ENCODE measurements around the gene TBXT. TPM values are rescaled to one million over a fixed set of nuclear protein-coding genes. Genes with fewer than 3 reads are reported as not detected.

The TBXT gene
- total and polyA plus RNA-seq, 3 donors from 2014 or later = 0.24 to 1.2 (median 0.26) TPM

DNA sequence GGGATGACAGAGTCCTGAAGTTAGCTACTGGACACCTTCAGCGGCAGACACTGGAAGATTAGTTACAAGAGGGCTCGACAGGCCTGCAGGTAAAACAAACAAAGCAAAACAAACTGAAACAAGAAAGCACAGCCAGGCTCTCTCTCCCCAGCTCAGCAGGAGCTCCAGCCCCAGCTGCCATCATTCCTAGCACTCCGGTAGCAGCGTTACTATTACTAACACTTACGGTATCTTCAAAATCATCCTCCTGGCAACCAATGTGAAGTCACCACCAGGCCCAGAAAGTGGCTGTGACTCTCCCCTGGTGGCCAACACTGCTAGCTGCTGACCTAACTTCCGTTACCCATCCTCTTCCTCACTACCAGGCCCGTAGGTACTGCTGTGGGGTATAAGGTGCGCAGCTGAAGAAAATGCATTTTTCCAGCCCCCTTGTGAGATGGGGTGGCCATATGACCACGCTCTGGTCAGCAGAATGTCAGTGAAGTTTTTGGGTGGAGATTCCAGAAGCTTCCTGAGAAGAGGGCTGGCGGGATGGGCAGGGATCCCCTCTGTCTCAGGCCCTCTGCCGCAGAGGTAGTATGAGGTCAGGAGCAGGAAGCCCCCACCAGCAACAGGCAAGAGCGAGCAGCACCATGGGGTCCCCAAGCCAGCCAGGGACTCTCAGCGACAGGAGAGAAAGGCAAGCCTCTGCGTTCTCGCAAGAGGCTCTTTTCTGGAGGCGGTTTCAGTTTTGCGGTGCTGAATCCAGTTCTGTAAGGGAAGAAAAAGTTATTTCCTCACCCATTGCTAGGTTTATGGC, 37.4 kb upstream of the TBXT start:
- Histone ChIP-seq H3K9me3 (no peaks in the 10 kb centered on the region), H3K4me3 (no peak overlapping the region), H3K4me1 (no peaks in the 10 kb centered on the region), H3K36me3 (ENCODE audit: low read depth, missing control alignments) (no peaks in the 10 kb centered on the region), H3K27me3 (no peaks in the 10 kb centered on the region), H3K27ac (no peak overlapping the region)
- WGBS, 2 donors = 71 to 87% methylated on average over 15 to 17 of the region's 17 CpGs
- DNase-seq = no peak
- intact Hi-C loops (cut with DNase I; ENCODE audit: low total_unique reads) = no loop called here
- TF ChIP-seq, protein P1, sequence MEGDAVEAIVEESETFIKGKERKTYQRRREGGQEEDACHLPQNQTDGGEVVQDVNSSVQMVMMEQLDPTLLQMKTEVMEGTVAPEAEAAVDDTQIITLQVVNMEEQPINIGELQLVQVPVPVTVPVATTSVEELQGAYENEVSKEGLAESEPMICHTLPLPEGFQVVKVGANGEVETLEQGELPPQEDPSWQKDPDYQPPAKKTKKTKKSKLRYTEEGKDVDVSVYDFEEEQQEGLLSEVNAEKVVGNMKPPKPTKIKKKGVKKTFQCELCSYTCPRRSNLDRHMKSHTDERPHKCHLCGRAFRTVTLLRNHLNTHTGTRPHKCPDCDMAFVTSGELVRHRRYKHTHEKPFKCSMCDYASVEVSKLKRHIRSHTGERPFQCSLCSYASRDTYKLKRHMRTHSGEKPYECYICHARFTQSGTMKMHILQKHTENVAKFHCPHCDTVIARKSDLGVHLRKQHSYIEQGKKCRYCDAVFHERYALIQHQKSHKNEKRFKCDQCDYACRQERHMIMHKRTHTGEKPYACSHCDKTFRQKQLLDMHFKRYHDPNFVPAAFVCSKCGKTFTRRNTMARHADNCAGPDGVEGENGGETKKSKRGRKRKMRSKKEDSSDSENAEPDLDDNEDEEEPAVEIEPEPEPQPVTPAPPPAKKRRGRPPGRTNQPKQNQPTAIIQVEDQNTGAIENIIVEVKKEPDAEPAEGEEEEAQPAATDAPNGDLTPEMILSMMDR (IDR thresholded peaks at IDR 0.05) = no peak
- no peak for TF ChIP-seq POLR2A (IDR thresholded peaks at IDR 0.05)

DNA sequence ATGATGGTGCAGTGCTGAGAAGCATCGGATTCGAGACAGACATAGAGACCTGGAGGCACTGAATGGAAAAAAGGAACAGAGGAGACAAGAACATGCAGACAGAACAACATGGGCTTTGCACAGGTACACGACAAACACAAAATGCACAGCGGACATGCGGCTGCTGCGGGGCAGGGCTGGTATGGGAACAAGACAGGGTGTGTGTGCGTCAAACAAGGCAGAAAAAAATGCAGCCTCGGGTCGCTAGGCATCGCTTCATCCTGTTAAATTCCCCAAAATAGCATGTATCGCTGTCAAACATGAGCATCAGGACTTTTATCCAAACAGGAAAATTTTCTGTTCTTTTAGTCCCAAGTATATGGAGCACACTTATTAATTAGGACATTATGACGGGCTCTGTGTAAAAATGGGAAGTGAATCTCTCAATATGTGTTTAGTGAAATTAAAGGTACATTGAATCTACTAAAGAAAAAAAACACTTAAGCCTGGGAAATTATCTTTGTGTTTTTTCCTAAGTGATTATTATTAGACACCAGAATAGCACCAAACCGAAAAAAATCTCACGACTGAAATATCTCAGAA, 36.1 kb upstream of the TBXT start:
- no peaks in the 10 kb centered on the region for H3K4me1 ChIP-seq
- intact Hi-C loops (cut with DNase I; ENCODE audit: low total_unique reads) = no loop called here
- no peaks in the 10 kb centered on the region for H3K27me3 ChIP-seq
- H3K9me3 ChIP-seq = no peaks in the 10 kb centered on the region
- H3K36me3 ChIP-seq (ENCODE audit: low read depth, missing control alignments) = no peaks in the 10 kb centered on the region
- no peak overlapping the region for H3K27ac ChIP-seq
- 92% methylated on average over 14 of the region's 14 CpGs for WGBS, 2 donors
- no peak for DNase-seq
- TF ChIP-seq POLR2A (IDR thresholded peaks at IDR 0.05) = no peak
- TF ChIP-seq, protein P1 (IDR thresholded peaks at IDR 0.05) = no peak
- no peak overlapping the region for H3K4me3 ChIP-seq

DNA sequence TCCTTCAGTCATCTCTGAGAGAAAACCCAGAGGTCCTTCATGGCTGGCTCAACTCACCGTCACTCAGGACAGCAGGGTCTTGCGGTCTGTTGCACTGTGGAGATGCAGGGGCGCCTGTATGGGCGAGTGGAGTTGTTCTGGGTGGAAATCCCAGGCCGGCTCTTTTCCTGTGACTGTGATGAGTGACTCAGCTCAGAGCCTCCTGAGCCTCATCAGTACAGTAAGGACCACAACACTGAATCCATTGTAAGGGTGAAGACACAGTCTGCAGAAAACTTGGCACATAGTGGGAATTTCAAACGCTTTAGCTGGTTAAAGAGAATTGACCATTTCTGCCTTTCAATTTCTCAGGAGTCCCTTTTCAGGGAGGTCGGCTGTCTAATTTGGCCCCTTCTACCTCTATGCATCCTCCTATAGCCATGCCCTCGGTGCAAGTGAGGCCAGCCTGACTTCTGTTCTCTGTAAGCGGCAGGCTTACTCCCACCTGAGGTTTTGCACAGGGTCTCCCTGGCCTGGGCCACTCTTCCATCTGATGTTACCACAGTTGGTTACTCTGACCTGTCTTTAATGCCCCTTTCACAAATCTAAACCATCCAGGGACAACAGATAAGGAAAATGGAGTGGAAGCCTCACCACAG, 35.5 kb upstream of the TBXT start:
- WGBS, 2 donors = 83 to 93% methylated on average over 4 to 9 of the region's 9 CpGs

DNA sequence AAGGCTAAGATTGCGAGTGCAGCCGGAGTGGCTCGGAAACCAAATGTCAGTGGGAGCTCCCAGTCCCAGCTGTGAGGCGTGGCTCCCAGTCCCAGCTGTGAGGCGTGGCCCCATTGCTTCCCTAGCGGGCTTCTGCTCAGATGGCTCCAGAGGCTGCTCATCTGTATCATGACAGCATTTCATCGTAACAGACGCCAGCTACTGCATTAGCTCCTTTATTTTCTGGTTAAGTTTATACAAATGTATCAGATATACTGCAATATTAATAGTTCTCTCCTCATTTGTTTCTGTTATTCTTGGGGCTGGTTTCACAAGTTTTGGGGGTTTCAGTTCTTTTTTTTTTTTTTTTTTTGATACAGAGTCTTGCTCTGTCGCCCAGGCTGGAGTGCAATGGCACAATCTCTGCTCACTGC, 34.7 kb upstream of the TBXT start:
- H3K4me3 ChIP-seq = no peak overlapping the region
- H3K4me1 ChIP-seq = no peaks in the 10 kb centered on the region
- no peaks in the 10 kb centered on the region for H3K27me3 ChIP-seq
- H3K36me3 ChIP-seq (ENCODE audit: low read depth, missing control alignments) = no peaks in the 10 kb centered on the region
- H3K27ac ChIP-seq = no peak overlapping the region
- H3K9me3 ChIP-seq = no peaks in the 10 kb centered on the region
- TF ChIP-seq, protein P1 (IDR thresholded peaks at IDR 0.05) = no peak
- no peak for TF ChIP-seq POLR2A (IDR thresholded peaks at IDR 0.05)
- no peak for DNase-seq
- WGBS, 2 donors = 70 to 74% methylated on average over 9 of the region's 9 CpGs
- intact Hi-C loops (cut with DNase I; ENCODE audit: low total_unique reads) = no loop called here

More for the DNA sequence above, 35.5 kb upstream of the TBXT start:
- H3K9me3 ChIP-seq = no peaks in the 10 kb centered on the region
- no peak for DNase-seq
- H3K27me3 ChIP-seq = no peaks in the 10 kb centered on the region
- no peak overlapping the region for H3K27ac ChIP-seq
- no peak for TF ChIP-seq POLR2A (IDR thresholded peaks at IDR 0.05)
- TF ChIP-seq, protein P1 (IDR thresholded peaks at IDR 0.05) = no peak
- no peaks in the 10 kb centered on the region for H3K4me1 ChIP-seq
- no peak overlapping the region for H3K4me3 ChIP-seq
- intact Hi-C loops (cut with DNase I; ENCODE audit: low total_unique reads) = no loop called here
- no peaks in the 10 kb centered on the region for H3K36me3 ChIP-seq (ENCODE audit: low read depth, missing control alignments)

Measured in testis (tissue), 3 donors.